ENCODE measurements around the gene NIBAN1. TPM values are rescaled to one million over a fixed set of nuclear protein-coding genes. Genes with fewer than 3 reads are reported as not detected.

NIBAN1 gene
- total and polyA plus RNA-seq, 4 experiments from 2014 or later = 9.9 to 43.2 (median 37.8) TPM

DNA sequence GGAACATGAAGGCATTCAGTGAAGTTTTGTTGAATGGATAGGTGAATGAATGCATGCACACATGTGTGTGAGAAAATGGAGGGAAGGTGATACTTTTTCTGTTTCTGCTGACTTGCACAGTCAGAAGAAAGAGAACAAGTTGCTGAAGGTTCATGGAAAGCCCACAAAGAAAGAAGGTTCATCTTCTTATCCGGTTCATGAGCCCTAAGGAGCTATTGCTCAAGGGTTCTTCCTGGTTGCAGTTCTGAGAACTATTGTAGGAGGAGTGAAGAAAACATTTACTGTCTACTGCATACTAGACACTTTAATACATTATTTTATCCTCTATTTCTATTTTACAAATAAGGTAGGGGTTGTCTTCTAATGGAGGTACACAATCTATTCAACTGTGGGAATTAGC lies 13.4 kb upstream of the NIBAN1 start:
- H3K27ac Mint-ChIP-seq = no peak overlapping the region

DNA sequence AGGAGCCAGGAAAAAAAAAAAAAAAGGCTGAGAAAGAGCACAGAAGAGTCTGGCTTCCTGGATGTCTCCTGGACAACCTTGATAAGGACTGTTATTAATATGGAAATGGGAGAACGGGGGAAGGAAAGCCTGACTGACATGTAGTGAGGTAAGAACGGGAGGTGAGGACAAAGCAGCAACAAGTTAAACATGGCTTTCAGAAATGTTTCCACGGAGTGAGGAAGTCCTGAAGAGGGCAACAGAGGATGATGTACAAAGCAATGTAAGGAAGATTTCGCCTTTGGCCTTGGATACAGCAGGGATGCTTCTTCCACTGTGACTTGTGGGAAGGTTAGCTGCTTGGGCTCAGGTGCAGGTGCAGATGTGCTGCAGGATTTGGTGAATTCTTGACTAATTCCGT lies 11.9 kb upstream of the NIBAN1 start:
- ChIA-PET POLR2A (ENCODE audit: partially characterized antibody) (no interaction called here), CTCF (ENCODE audit: partially characterized antibody) (interaction anchor here (0.7 to 20.3 kb wide), 8 partner anchors 10 to 708 kb away, joined by 3 to 506 read pairs (median 4); partner anchors contain the start of gene NIBAN1)
- Mint-ChIP-seq H3K27ac (peak overlapping the region in 1 of 7 donors; percentile 36), H3K4me3 (no peak overlapping the region), H3K4me1 (peaks cover 5 to 8% (median 5%) of the 10 kb centered on the region in 4 donors), H3K9me3 (no peaks in the 10 kb centered on the region), H3K27me3 (peaks cover 2 to 7% of the 10 kb centered on the region in 2 donors), H3K36me3 (no peaks in the 10 kb centered on the region)
- Histone ChIP-seq H3K4me1 (ENCODE audit: insufficient read depth, low read length) (peaks cover 4% of the 10 kb centered on the region), H3K9me3 (ENCODE audit: control insufficient read depth in 1 of 2, low read length in 2 of 2) (no peaks in the 10 kb centered on the region), H3K36me3 (ENCODE audit: insufficient read depth, low read length) (no peaks in the 10 kb centered on the region), H3K27me3 (ENCODE audit: insufficient read depth, low read length) (no peaks in the 10 kb centered on the region), H3K4me3 (ENCODE audit: low read length in 2 of 2) (no peak overlapping the region), H3K27ac (ENCODE audit: low read depth, low read length) (no peak overlapping the region)
- intact Hi-C loops (cut with micrococcal nuclease) = no loop called here
- no peak for DNase-seq

More for the DNA sequence above, 13.4 kb upstream of the NIBAN1 start:
- peaks cover 0 to 1% of the 10 kb centered on the region in 2 donors for H3K36me3 Mint-ChIP-seq
- no peak overlapping the region for H3K4me3 Mint-ChIP-seq
- no peak overlapping the region for H3K4me3 ChIP-seq (ENCODE audit: low read length in 2 of 2)
- intact Hi-C loops (cut with micrococcal nuclease) = no loop called here
- peaks cover 0 to 1% (median 0%) of the 10 kb centered on the region in 8 donors for H3K9me3 Mint-ChIP-seq
- POLR2A ChIA-PET (ENCODE audit: partially characterized antibody) = no interaction called here
- H3K4me1 ChIP-seq (ENCODE audit: insufficient read depth, low read length) = no peaks in the 10 kb centered on the region
- no peaks in the 10 kb centered on the region for H3K9me3 ChIP-seq (ENCODE audit: control insufficient read depth in 1 of 2, low read length in 2 of 2)
- peaks cover 2 to 8% of the 10 kb centered on the region in 2 donors for H3K27me3 Mint-ChIP-seq
- H3K27ac ChIP-seq (ENCODE audit: low read depth, low read length) = no peak overlapping the region
- CTCF ChIA-PET (ENCODE audit: partially characterized antibody) = interaction anchor here (1.0 to 20.3 kb wide), 5 partner anchors 11 to 182 kb away, joined by 3 to 506 read pairs (median 4); partner anchors contain the start of gene NIBAN1
- H3K4me1 Mint-ChIP-seq = no peaks in the 10 kb centered on the region
- no peak for DNase-seq
- H3K27me3 ChIP-seq (ENCODE audit: insufficient read depth, low read length) = no peaks in the 10 kb centered on the region
- H3K36me3 ChIP-seq (ENCODE audit: insufficient read depth, low read length) = no peaks in the 10 kb centered on the region

- H3K27me3 ChIP-seq (ENCODE audit: insufficient read depth, low read length) = no peaks in the 10 kb centered on the region
- H3K4me3 ChIP-seq (ENCODE audit: low read length in 2 of 2) = no peak overlapping the region
- H3K27ac ChIP-seq (ENCODE audit: low read depth, low read length) = no peak overlapping the region
- no peaks in the 10 kb centered on the region for H3K36me3 ChIP-seq (ENCODE audit: insufficient read depth, low read length)
- Mint-ChIP-seq H3K27me3 (peaks cover 0 to 7% of the 10 kb centered on the region in 2 donors), H3K9me3 (no peaks in the 10 kb centered on the region), H3K36me3 (no peaks in the 10 kb centered on the region), H3K27ac (peak overlapping the region in 1 of 7 donors; percentile 56), H3K4me1 (peaks cover 5 to 8% (median 5%) of the 10 kb centered on the region in 4 donors), H3K4me3 (no peak overlapping the region)
- peak; percentile 70 to 79 (median 74) for DNase-seq
- no peaks in the 10 kb centered on the region for H3K9me3 ChIP-seq (ENCODE audit: control insufficient read depth in 1 of 2, low read length in 2 of 2)
- intact Hi-C loops (cut with micrococcal nuclease) = loop anchor here (1.0 to 5.0 kb wide), 5 partner anchors 9 to 715 kb away; no protein-coding TSS in a partner anchor
- peaks cover 4% of the 10 kb centered on the region for H3K4me1 ChIP-seq (ENCODE audit: insufficient read depth, low read length)
- ChIA-PET CTCF (ENCODE audit: partially characterized antibody) (interaction anchor here (0.6 to 20.3 kb wide), 38 partner anchors 8 to 713 kb away, joined by 3 to 506 read pairs (median 4); partner anchors contain the start of genes NIBAN1 and RNF2), POLR2A (ENCODE audit: partially characterized antibody) (interaction anchor here (1.5 kb wide), 2 partner anchors 11 to 177 kb away, joined by 3 to 12 read pairs; no protein-coding TSS in a partner anchor)
Measured at GRCh38 chr1:184982002-184982954, 8.0 kb upstream of the NIBAN1 start.

DNA sequence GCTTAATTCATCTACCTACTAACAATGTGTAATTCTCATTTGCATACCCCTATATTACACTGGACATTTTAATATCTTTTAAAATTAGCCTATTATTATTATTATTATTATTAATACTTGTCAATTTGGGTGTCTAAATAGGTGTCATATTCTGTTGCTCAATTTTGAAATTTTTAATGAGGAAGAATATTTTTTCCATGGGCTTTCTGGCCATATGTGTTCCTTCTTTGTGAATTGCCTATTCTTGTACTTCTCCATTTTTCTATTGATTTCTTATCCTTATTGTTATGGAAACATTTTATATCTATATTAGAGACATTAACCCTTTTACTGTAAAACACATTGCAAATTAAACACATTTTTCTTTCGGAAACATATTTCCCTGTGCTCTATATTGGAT lies 6.4 kb upstream of the NIBAN1 start:
- Histone ChIP-seq H3K4me1 (ENCODE audit: insufficient read depth, low read length) (peaks cover 10% of the 10 kb centered on the region), H3K9me3 (ENCODE audit: control insufficient read depth in 1 of 2, low read length in 2 of 2) (no peaks in the 10 kb centered on the region), H3K27me3 (ENCODE audit: insufficient read depth, low read length) (no peaks in the 10 kb centered on the region), H3K36me3 (ENCODE audit: insufficient read depth, low read length) (no peaks in the 10 kb centered on the region), H3K4me3 (ENCODE audit: low read length in 2 of 2) (no peak overlapping the region), H3K27ac (ENCODE audit: low read depth, low read length) (no peak overlapping the region)
- DNase-seq = no peak
- no peaks in the 10 kb centered on the region for H3K9me3 Mint-ChIP-seq
- peaks cover 0 to 7% of the 10 kb centered on the region in 2 donors for H3K27me3 Mint-ChIP-seq
- peaks cover 8 to 17% (median 13%) of the 10 kb centered on the region in 4 donors for H3K4me1 Mint-ChIP-seq
- intact Hi-C loops (cut with micrococcal nuclease) = loop anchor here (5.0 kb wide), 2 partner anchors 702 to 717 kb away; no protein-coding TSS in a partner anchor
- POLR2A ChIA-PET (ENCODE audit: partially characterized antibody) = no interaction called here
- H3K4me3 Mint-ChIP-seq = no peak overlapping the region
- no peak overlapping the region for H3K27ac Mint-ChIP-seq
- CTCF ChIA-PET (ENCODE audit: partially characterized antibody) = interaction anchor here (0.8 to 20.3 kb wide), 13 partner anchors 9 to 714 kb away, joined by 3 to 506 read pairs (median 5); partner anchors contain the start of gene RNF2
- H3K36me3 Mint-ChIP-seq = no peaks in the 10 kb centered on the region

GRCh38 chr1:184975208-184975870 lies 1.0 kb upstream of the NIBAN1 start:
- Histone ChIP-seq H3K36me3 (ENCODE audit: insufficient read depth, low read length) (no peaks in the 10 kb centered on the region), H3K9me3 (ENCODE audit: control insufficient read depth in 1 of 2, low read length in 2 of 2) (no peaks in the 10 kb centered on the region), H3K4me3 (ENCODE audit: low read length in 2 of 2) (no peak overlapping the region), H3K27me3 (ENCODE audit: insufficient read depth, low read length) (no peaks in the 10 kb centered on the region), H3K4me1 (ENCODE audit: insufficient read depth, low read length) (peaks cover 50% of the 10 kb centered on the region), H3K27ac (ENCODE audit: low read depth, low read length) (peak overlapping the region; percentile 91)
- Mint-ChIP-seq H3K9me3 (no peaks in the 10 kb centered on the region), H3K36me3 (peaks cover 0 to 11% of the 10 kb centered on the region in 2 donors), H3K27me3 (no peaks in the 10 kb centered on the region), H3K4me3 (peak overlapping the region; percentile 62 to 82 (median 76)), H3K4me1 (peaks cover 26 to 58% (median 42%) of the 10 kb centered on the region in 4 donors), H3K27ac (peak overlapping the region; percentile 78 to 100 (median 87))
- DNase-seq = peak in 3 of 5 donors; percentile 21 to 39 (median 24)
- intact Hi-C loops (cut with micrococcal nuclease) = loop anchor here (2.0 kb wide), 1 partner anchor 85 kb away; no protein-coding TSS in a partner anchor
- POLR2A ChIA-PET (ENCODE audit: partially characterized antibody) = interaction anchor here (1.0 to 5.6 kb wide), 14 partner anchors 9 to 230 kb away, joined by 3 to 43 read pairs (median 6); partner anchors contain the start of genes EDEM3, RNF2, SWT1 and TRMT1L
- CTCF ChIA-PET (ENCODE audit: partially characterized antibody) = interaction anchor here (0.9 to 20.3 kb wide), 11 partner anchors 7 to 223 kb away, joined by 3 to 506 read pairs (median 3); no protein-coding TSS in a partner anchor

GRCh38 chr1:184974837-184975115 lies 468 bp upstream of the NIBAN1 start:
- peaks cover 29 to 63% (median 46%) of the 10 kb centered on the region in 4 donors for H3K4me1 Mint-ChIP-seq
- CTCF ChIA-PET (ENCODE audit: partially characterized antibody) = interaction anchor here (0.9 to 20.3 kb wide), 12 partner anchors 8 to 222 kb away, joined by 3 to 506 read pairs (median 3); no protein-coding TSS in a partner anchor

More at GRCh38 chr1:184974837-184975115, 468 bp upstream of the NIBAN1 start:
- no peaks in the 10 kb centered on the region for H3K27me3 Mint-ChIP-seq
- H3K27me3 ChIP-seq (ENCODE audit: insufficient read depth, low read length) = no peaks in the 10 kb centered on the region
- H3K36me3 Mint-ChIP-seq = peaks cover 0 to 11% of the 10 kb centered on the region in 2 donors
- peak overlapping the region; percentile 32 to 70 for H3K4me3 ChIP-seq (ENCODE audit: low read length in 2 of 2)
- POLR2A ChIA-PET (ENCODE audit: partially characterized antibody) = interaction anchor here (0.8 to 5.6 kb wide), 20 partner anchors 9 to 307 kb away, joined by 3 to 43 read pairs (median 4); partner anchors contain the start of genes EDEM3, RNF2, SWT1 and TRMT1L
- H3K4me3 Mint-ChIP-seq = peak overlapping the region; percentile 62 to 82 (median 76)
- peaks cover 54% of the 10 kb centered on the region for H3K4me1 ChIP-seq (ENCODE audit: insufficient read depth, low read length)
- intact Hi-C loops (cut with micrococcal nuclease) = loop anchor here (2.0 to 5.0 kb wide), 5 partner anchors 73 to 1403 kb away; partner anchors contain the start of genes IVNS1ABP, ODR4, RNF2 and SWT1
- no peaks in the 10 kb centered on the region for H3K36me3 ChIP-seq (ENCODE audit: insufficient read depth, low read length)
- no peaks in the 10 kb centered on the region for H3K9me3 Mint-ChIP-seq
- H3K27ac ChIP-seq (ENCODE audit: low read depth, low read length) = peak overlapping the region; percentile 91
- no peak for DNase-seq
- no peaks in the 10 kb centered on the region for H3K9me3 ChIP-seq (ENCODE audit: control insufficient read depth in 1 of 2, low read length in 2 of 2)
- H3K27ac Mint-ChIP-seq = peak overlapping the region; percentile 78 to 100 (median 89)

All from CD4-positive, alpha-beta memory T cell (primary cell).